Tibial nerve (tissue), 4 donors: Measurements from ENCODE around the gene BACH2. TPM values are rescaled to one million over a fixed set of nuclear protein-coding genes. Genes with fewer than 3 reads are reported as not detected.
"Not testable (repeated sequence)": the region's sequence is repeated elsewhere in the genome, so short reads cannot be mapped to it uniquely, and the experiment has no call there.

Experiments used
- DNase-seq, 2 donors: peaks; one replicate each; pipeline ENCODE4 v3.0.0-alpha.2; 2019; ENCODE audit warnings: low spot score in 2 of 2
- H3K27ac ChIP-seq, 4 donors: fragments of 200-600 bp; sonication (generic) in 3 of 4; one replicate each; pipeline ENCODE4 v1.5.1; 2017 to 2019; ENCODE audit warnings: mild to moderate bottlenecking in 1 of 4
- H3K27me3 ChIP-seq, 2 donors: fragments of 200-600 bp; sonication (generic) in 1 of 2; one replicate each; pipeline versions ENCODE4 v1.5.1 to v1.6.0; 2017 to 2019
- H3K36me3 ChIP-seq, 3 donors: fragments of 200-600 bp; sonication (generic); one replicate each; pipeline ENCODE4 v1.5.1; 2018 to 2019
- H3K4me1 ChIP-seq, 4 donors: fragments of 200-600 bp; sonication (generic) in 3 of 4; one replicate each; pipeline ENCODE4 v1.5.1; 2017 to 2019
- H3K4me3 ChIP-seq, 4 donors: fragments of 200-600 bp; sonication (generic) in 3 of 4; one replicate each; pipeline ENCODE4 v1.5.1; 2017 to 2019; ENCODE audit warnings: mild to moderate bottlenecking in 1 of 4, moderate library complexity in 1 of 4
- H3K9me3 ChIP-seq, 4 donors: fragments of 200-600 bp; sonication (generic) in 3 of 4; one replicate each; pipeline ENCODE4 v1.5.1; 2017 to 2019
- EP300 ChIP-seq, 2 donors: sonication (generic); formaldehyde crosslinking; IDR thresholded peaks; one replicate each; pipeline ENCODE4 v1.6.1; 2017; ENCODE audit warnings: antibody characterized with exemption in 2 of 2, mild to moderate bottlenecking in 1 of 2
- POLR2A ChIP-seq, 2 donors: fragments of 450-650 bp; IDR thresholded peaks; one replicate each; pipeline ENCODE4 v1.6.1; 2017; ENCODE audit warnings: antibody characterized with exemption in 2 of 2, mild to moderate bottlenecking in 2 of 2, moderate library complexity in 2 of 2
- WGBS, 2 donors: methylation state at CpG; one replicate each; pipeline ENCODE4 v1.1.5; 2018; 5-methylcytosine and 5-hydroxymethylcytosine counted together
- total RNA-seq, 4 donors: library from RNA; depleted of rRNA; stranded (reverse); fragments of >200 nt; gene quantifications; one replicate each; pipeline ENCODE4 v1.1.0, GENCODE V29; 2016
- TF ChIP-seq, protein P1 (sequence below), 5 experiments: fragments of 200-600 bp in 3 of 5; fragments of 450-650 bp in 2 of 5; sonication (generic) in 3 of 5; IDR thresholded peaks; one replicate each; pipeline ENCODE4 v1.5.1; 2016 to 2019; ENCODE audit warnings: antibody characterized with exemption in 5 of 5, mild to moderate bottlenecking in 3 of 5, moderate library complexity in 2 of 5

Gene BACH2
- total RNA-seq, 4 donors from 2014 or later: 4.4 to 11.1 (median 8.4) TPM

DNA sequence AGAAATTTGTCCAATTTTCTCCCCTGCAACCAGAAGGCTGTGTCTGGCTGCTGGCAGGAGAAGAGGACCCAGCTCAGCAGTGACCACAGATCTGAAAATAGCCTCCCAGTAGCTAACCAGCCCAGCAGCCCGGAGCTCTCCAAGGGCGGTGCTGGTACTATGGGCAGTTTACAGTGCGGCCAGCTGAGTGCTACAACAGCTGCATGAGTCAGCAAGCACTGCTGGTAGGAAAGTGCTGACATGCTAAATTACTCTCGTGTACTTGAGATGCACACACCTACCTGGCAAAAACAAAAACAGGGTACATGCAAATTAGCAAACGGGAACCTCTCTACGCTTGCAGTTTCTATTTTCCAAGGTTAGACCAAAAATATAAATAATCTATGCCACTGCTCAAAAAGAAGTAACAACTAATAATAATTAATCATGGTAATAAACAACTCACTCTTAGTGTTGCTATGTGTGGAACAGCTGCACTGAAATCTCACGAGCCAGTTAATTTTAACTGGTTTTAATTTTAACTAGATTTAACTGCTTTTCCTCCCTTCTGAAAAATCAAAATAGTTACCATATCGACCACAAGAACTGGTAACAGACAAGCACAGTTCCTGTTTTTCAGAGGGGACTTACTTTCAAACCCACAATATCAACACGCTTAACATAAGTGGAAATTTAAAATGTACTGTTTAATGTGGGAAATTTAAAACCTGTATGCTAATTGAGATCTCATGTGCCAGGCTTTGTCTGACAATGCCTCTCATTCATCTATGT is 10.8 kb downstream of the BACH2 start:
- H3K27me3 ChIP-seq: no peaks in the 10 kb centered on the region
- peak in 1 of 2 donors; percentile 85 for TF ChIP-seq EP300 (IDR thresholded peaks at IDR 0.05)
- TF ChIP-seq, protein P1, sequence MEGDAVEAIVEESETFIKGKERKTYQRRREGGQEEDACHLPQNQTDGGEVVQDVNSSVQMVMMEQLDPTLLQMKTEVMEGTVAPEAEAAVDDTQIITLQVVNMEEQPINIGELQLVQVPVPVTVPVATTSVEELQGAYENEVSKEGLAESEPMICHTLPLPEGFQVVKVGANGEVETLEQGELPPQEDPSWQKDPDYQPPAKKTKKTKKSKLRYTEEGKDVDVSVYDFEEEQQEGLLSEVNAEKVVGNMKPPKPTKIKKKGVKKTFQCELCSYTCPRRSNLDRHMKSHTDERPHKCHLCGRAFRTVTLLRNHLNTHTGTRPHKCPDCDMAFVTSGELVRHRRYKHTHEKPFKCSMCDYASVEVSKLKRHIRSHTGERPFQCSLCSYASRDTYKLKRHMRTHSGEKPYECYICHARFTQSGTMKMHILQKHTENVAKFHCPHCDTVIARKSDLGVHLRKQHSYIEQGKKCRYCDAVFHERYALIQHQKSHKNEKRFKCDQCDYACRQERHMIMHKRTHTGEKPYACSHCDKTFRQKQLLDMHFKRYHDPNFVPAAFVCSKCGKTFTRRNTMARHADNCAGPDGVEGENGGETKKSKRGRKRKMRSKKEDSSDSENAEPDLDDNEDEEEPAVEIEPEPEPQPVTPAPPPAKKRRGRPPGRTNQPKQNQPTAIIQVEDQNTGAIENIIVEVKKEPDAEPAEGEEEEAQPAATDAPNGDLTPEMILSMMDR (IDR thresholded peaks at IDR 0.05): no peak
- DNase-seq: peak; percentile 57
- H3K9me3 ChIP-seq: no peaks in the 10 kb centered on the region
- peak overlapping the region in 2 of 4 donors; percentile 2 to 43 for H3K4me3 ChIP-seq
- H3K4me1 ChIP-seq: peaks cover 0 to 37% (median 19%) of the 10 kb centered on the region in 4 donors
- H3K36me3 ChIP-seq: no peaks in the 10 kb centered on the region
- peak overlapping the region; percentile 6 to 71 (median 45) for H3K27ac ChIP-seq
- 17 to 21% methylated on average over 9 of the region's 9 CpGs for WGBS, 2 donors

DNA sequence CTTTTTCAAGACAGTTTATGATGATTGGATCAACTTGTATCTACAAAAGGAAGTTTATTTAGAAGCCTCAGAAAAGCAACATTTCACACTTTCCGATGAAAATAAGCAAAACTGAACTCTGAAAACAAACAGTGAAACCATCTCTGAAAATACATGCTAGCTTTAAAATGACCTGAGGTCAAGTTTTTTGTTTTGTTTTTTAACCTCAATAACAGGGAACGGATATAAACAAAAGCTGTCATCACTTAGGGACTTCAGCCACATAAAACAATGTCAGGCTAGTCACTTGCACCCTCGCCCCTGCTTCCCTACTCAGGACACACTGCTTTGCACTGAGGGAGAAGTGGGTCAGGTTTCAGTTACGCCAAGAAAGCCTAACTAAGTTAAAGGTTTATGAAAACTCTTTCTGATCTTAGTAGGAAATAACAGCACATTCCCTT is 11.6 kb downstream of the BACH2 start:
- no peaks in the 10 kb centered on the region for H3K36me3 ChIP-seq
- H3K9me3 ChIP-seq: no peaks in the 10 kb centered on the region
- no peak for DNase-seq
- H3K4me3 ChIP-seq: peak overlapping the region in 3 of 4 donors; percentile 6 to 43 (median 25)
- H3K27me3 ChIP-seq: no peaks in the 10 kb centered on the region
- peaks cover 0 to 34% (median 19%) of the 10 kb centered on the region in 4 donors for H3K4me1 ChIP-seq
- peak overlapping the region in 3 of 4 donors; percentile 6 to 71 (median 61) for H3K27ac ChIP-seq
- WGBS, 2 donors: 18 to 22% methylated on average over 4 of the region's 4 CpGs
- TF ChIP-seq, protein P1 (IDR thresholded peaks at IDR 0.05): no peak
- TF ChIP-seq EP300 (IDR thresholded peaks at IDR 0.05): no peak
- TF ChIP-seq POLR2A (IDR thresholded peaks at IDR 0.05): no peak

DNA sequence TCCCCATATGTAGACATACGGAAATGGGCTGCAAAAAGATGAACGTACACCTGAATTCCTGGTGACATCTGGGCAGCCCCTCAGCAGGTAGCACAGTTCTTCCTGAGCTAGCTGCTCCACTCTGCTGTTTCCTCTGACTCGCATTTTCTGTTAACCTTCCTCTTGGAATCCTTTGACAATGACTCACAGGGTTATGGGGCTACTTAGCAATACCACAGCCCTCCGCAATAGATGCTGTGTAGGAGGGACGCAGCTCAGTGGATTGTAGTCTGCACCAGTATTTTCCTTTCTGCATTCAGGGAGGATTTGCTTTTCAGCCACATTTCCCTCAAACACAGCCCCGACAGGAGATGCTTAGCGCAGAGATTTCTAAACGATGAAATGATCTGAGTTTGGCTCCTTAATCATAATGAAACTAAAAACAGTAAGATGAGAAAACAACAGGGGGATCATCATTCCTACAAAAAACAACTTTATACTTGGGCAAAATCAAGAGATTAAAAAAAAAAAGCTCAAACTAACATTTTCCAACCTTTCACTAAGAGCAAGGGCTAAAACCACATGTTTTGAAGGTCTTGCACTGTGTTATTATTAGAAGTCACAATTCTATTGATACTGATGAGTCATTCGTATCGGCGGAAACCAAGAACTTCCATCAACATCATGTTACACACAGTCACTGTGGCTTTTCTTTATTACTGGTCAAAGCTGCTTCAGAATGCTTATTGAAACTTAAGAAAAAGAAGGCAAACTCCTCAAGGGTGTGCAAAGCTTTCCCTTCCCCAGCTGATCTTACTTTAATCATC is 12.2 kb downstream of the BACH2 start:
- TF ChIP-seq POLR2A (IDR thresholded peaks at IDR 0.05) (no peak), EP300 (IDR thresholded peaks at IDR 0.05) (peak in 1 of 2 donors; percentile 16)
- TF ChIP-seq, protein P1 (IDR thresholded peaks at IDR 0.05): peak in 2 of 5 experiments; percentile 26 to 47
- no peak for DNase-seq

DNA sequence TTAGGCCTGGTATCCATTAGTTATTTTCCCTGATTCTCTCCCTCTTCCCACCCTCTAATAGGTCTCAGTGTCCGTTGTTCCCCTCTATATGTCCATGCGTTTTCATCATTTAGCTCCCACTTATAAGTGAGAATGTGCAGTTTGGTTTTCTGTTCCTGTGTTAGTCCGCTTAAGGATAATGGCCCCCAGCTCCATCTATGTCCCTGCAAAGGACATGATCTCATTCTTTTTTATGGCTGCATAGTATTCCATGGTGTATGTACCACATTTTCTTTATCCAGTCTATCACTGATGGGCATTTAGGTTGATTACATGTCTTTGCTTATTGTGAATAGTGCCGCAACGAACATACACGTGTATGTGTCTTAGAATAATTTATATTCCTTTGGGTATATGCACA is 14.4 kb downstream of the BACH2 start:
- 95 to 96% methylated on average over 6 of the region's 6 CpGs for WGBS, 2 donors

More for the DNA sequence above, 12.2 kb downstream of the BACH2 start:
- Histone ChIP-seq H3K4me3 (peak overlapping the region; percentile 3 to 43 (median 16)), H3K4me1 (peaks cover 0 to 34% (median 19%) of the 10 kb centered on the region in 4 donors), H3K27me3 (no peaks in the 10 kb centered on the region), H3K36me3 (no peaks in the 10 kb centered on the region), H3K9me3 (no peaks in the 10 kb centered on the region), H3K27ac (peak overlapping the region in 3 of 4 donors; percentile 6 to 71 (median 61))
- 16 to 17% methylated on average over 11 of the region's 11 CpGs for WGBS, 2 donors

DNA sequence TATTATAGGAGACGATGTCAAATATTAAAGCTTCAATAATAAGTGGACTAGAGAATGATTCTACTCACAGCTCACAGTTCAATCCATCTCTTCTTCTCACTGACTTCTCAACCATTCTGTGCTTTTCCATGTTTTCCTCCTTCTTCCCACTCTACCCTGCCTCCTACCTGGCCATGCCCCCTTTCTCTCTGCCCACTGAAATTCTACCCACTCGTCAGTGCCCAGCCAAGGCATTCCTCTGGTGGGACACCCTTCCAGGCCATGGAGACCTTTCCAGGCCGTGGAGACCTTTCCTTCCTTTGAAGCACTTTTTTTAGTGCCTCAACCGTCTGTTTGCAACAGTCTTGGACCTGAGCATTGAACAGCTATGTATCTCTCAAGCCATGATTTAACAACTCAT is 18.5 kb downstream of the BACH2 start:
- H3K4me1 ChIP-seq: peaks cover 0 to 9% (median 0%) of the 10 kb centered on the region in 4 donors
- H3K36me3 ChIP-seq: no peaks in the 10 kb centered on the region
- TF ChIP-seq, protein P1 (IDR thresholded peaks at IDR 0.05): no peak
- no peak for TF ChIP-seq EP300 (IDR thresholded peaks at IDR 0.05)
- TF ChIP-seq POLR2A (IDR thresholded peaks at IDR 0.05): no peak
- H3K4me3 ChIP-seq: no peak overlapping the region
- H3K9me3 ChIP-seq: no peaks in the 10 kb centered on the region
- DNase-seq: no peak
- no peak overlapping the region for H3K27ac ChIP-seq
- no peaks in the 10 kb centered on the region for H3K27me3 ChIP-seq
- 73 to 75% methylated on average over 4 of the region's 4 CpGs for WGBS, 2 donors

More for the DNA sequence above, 14.4 kb downstream of the BACH2 start:
- not testable (repeated sequence) for H3K36me3 ChIP-seq, H3K4me3 ChIP-seq, DNase-seq, H3K27ac ChIP-seq, H3K27me3 ChIP-seq, H3K9me3 ChIP-seq
- peaks cover 0 to 28% (median 19%) of the 10 kb centered on the region in 4 donors for H3K4me1 ChIP-seq
